CMK (cell line): Measurements from ENCODE around the gene TMEM212.
"Not testable (repeated sequence)": the region's sequence is repeated elsewhere in the genome, so short reads cannot be mapped to it uniquely, and the experiment has no call there.

Experiments used
- DNase-seq: peaks from one replicate; pipeline ENCODE4 v3.0.0-alpha.2; 2010; ENCODE audit warnings: low read depth

The TMEM212 gene

GRCh38 chr3:171834461-171834801 lies 8.7 kb upstream of the TMEM212 start:
- no peak for DNase-seq

- DNase-seq, result no peak
These were observed 8.0 kb upstream of the TMEM212 start for GRCh38 chr3:171835116-171835515.

GRCh38 chr3:171835613-171836012 lies 7.5 kb upstream of the TMEM212 start:
- DNase-seq, result no peak

- no peak for DNase-seq
These were observed 6.3 kb upstream of the TMEM212 start for GRCh38 chr3:171836855-171837254.

GRCh38 chr3:171837698-171838097 lies 5.5 kb upstream of the TMEM212 start:
- no peak for DNase-seq

DNA sequence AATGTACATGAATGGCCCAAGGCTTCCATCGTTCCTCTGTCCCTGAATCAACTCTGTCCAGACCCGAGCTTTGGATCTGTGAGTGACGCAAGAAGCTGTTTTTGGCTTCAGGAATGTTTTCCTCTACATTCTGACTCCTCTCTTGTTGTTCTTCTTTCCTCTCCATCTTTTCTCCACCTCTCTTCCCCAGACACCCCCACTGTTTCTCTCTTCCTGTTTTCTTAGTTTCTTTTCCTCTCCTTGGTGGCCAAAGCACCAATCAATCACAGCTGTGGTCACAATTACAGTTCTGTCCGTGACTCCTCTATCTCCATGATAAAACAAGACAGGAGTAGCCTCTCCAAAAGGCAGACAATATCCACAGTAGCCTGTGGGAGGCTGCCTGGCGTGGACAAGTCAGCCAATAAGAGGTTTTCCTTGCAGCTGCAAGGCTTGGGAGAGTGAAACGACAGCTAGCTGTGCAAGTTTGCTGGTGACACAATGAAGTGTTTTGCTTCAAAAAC lies 4.9 kb upstream of the TMEM212 start:
- DNase-seq, result no peak

GRCh38 chr3:171839270-171839669 lies 3.9 kb upstream of the TMEM212 start:
- DNase-seq, result no peak

GRCh38 chr3:171840445-171840810 lies 2.7 kb upstream of the TMEM212 start:
- no peak for DNase-seq

DNA sequence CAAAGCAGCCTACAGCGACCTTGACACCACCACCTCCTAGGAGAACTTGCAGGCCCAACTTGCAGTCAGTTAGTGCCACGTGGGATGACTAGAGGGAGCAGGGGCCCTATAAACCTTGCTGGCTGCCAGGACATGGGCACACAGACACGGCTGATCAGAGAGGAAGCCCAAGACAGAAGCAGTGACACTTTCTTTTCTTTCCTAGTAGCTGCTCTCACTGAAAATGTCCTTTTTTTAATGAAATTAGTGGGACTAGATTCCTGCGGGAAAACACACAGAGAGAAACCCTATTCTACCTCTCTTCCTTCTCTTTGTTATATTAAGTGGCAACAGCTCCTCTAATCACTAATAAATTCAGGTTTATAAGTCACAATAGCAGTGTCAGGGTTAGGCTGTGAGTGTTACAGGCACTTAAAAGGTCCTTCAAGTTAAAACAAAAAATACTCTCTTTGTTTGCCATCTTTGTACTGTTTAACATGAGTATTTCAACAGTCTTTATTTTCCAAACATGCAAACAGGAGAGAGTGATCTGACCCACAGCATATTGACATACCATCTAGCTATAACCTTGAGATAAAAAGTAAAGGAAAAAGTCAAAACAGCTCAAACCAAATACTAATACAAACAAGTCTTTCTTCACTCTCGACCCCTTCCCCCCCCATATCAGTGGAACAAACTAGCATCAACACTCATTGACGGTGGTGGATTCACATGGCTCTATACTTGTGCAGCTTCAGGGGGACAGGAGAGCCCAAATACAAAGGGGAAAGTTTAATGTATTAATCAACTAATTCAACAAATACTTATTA lies 2.1 kb upstream of the TMEM212 start:
- no peak for DNase-seq

GRCh38 chr3:171841620-171842000 lies 1.5 kb upstream of the TMEM212 start:
- no peak for DNase-seq

DNA sequence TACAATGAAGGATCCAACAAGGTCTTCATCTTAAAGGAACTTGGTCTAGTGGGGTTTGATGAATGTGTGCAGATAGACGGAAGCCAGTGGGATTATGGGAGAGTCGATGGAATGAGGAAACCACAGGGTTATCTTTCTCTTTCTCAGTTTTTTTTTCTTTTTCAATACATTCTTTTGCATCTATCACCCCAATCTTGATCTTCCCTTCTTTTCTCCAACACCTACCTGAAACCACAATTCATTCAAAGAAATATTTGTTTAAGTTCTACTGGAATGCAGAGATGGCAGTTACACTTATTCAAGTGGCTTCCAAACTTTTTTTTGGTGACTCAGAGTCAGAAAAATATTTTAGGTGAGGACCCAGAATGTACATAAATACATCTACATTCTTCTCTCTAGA lies 1.7 kb downstream of the TMEM212 start:
- no peak for DNase-seq

DNA sequence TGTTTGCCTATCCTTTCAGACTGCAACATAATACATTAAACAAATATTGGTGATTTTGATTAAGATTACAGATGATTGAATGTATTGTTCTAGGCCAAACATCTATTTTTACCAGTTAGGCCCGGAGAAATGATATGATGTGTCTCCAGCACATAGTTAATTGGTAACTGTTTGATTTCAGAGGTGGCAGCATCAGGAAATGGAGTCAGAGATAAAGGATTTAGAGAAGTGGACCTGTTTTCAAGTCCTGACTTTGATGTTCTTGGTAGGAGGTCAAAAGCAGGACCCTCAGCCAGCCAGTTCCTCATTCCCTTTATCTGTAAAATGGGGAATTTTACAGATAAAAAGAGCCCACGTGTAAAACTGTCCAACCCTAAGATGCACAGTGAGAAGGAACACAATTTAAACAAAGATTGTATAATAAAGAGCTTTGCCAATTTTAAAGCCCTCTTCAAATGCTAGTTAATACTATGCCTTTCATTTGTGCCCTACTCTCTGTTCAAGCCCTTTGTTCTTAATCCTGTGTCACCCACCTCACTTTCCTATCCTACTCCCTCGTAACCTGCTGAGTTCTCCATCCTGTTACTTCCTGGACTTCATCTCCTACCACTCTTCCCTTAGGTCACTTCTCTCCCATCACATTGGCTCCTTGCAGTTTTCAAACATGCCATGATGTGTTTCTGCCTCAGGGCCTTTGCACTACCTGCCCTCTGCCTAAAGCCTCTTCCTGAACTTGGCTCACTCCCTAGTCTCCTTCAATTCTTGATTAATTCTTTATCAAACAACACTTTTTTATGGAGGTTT lies 2.5 kb downstream of the TMEM212 start:
- no peak for DNase-seq

DNA sequence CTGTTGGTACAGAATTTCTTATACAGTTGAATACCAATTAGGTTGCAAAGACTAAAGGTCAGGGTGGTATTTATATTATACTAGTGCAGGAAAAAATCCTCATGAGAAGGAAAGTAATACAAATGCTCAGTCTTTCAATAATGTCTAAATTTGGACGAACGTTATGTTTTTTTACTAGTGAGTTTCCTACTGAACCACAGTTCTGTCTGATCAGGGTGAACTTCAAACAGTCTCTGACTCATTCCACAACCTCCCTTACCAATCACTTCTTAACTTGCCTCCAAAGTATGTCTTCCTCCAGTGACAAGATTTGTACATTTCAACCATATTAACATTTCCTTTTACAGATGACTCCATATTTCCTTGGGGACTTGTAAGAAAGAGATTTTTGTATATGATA lies 3.4 kb downstream of the TMEM212 start:
- no peak for DNase-seq

DNA sequence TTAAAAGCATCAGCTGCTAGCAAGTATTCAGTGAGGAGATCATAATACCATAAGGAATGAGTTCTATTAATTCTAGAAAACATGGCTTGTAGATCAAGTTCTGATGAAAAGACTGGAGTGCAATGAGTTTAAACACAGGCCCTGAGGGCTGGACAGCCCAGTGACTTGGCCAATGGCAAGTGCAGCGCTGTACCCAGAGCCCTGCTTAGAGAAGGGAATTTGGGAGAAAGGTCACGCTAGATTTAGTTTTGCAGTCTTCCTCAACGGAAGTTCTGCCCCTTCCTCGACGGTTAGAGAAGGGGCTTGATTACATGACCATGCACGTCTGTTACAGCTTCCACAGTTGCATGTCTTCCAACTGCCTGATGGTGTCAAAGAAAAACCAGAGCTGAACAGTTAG lies 4.0 kb downstream of the TMEM212 start:
- no peak for DNase-seq

DNA sequence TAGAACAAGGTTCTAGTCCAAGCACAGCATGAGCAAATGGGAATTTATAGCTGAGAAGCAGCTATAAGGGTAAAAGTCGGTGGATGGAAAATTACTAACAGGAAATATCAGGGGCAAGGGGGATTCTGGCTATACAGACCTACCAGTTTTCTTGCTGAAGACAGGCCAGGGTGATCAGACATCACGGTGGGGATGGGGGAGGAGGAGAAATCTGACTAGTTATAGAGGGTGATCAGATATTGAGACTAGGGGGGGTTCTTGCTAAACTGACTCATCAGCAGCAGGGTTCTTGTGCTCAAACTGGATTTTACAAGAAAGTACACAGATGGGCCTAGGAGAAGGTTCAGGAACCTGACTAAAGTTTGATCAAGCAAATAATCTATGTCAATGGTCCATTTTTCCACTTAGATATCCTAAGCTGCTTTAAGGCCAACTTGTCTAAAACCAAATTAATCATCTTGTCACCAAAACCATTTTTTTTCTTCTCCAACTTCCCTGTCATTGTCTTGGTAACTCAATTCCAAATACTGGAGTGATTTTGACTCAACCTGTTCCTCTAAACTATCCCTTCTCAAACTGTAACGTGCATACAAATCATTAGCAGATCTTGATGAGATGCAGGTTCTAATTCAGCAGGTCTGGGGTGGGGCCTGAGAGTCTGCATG lies 4.6 kb downstream of the TMEM212 start:
- no peak for DNase-seq

GRCh38 chr3:171849617-171850319 lies 6.6 kb downstream of the TMEM212 start:
- DNase-seq, result no peak

GRCh38 chr3:171850320-171850959 lies 7.3 kb downstream of the TMEM212 start:
- no peak for DNase-seq

GRCh38 chr3:171850960-171851659 lies 8.0 kb downstream of the TMEM212 start:
- no peak for DNase-seq

GRCh38 chr3:171851660-171852058 lies 8.5 kb downstream of the TMEM212 start:
- DNase-seq, result no peak

DNA sequence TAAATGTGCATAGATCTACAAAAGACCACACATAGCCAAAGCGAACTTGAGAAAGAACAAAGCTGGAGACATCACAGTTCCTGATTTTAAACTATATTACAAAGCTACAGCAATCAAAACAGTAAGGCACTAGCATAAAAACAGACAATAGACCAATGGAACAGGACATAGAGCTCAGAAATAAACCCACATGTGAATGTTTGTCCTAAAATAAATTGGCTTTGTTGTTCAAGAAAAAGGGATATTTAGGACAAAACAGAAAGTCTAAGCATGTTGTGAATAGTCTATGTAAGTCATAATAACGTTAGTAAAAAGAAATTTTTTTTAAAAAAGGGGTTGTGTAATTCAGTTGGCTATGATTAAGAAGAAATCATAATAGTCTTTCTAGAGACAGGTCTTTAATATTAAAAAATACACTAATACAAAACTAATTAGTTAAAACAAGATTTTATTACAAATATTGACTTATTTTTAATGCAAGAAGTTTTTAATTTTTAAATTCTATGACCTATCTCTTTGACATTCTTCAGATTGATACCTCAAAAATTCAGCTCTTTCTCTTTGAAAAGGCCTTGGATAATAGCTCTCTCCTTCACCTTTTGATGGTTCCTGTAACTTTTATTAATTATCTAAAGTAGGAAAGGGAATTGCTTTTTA lies 11.6 kb downstream of the TMEM212 start:
- DNase-seq, result no peak

DNA sequence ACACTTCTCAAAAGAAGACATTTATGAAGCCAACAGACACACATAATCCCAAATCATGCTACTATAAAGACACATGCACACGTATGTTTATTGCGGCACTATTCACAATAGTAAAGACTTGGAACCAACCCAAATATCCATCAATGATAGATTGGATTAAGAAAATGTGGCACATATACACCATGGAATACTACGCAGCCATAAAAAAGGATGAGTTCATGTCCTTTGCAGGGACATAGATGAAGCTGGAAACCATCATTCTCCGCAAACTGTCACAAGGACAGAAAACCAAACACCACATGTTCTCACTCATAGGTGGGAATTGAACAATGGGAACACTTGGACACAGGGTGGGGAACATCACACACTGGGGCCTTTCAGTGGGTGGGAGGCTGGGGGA lies 15.6 kb downstream of the TMEM212 start:
- not testable (repeated sequence) for DNase-seq
